Keratinocyte (primary cell): ENCODE results near the gene RAB4B. TPM values are rescaled to one million over a fixed set of nuclear protein-coding genes. Genes with fewer than 3 reads are reported as not detected.

ENCODE experiments used
- DNase-seq: peaks from one replicate; pipeline ENCODE4 v3.0.0-alpha.2; 2011; ENCODE audit warnings: low read depth, missing footprints, low spot score
- FAIRE-seq: peaks from 2 replicates; lab custom pipeline; 2011; peaks lifted over from hg19 to GRCh38; lab: Jason Lieb, UNC
- H2AFZ ChIP-seq: 2 replicates; pipeline ENCODE4 v1.6.0; 2012; ENCODE audit warnings: low read length, control low read depth, inconsistent platforms; ENCODE audit not compliant: control insufficient read depth
- H3K27ac ChIP-seq: 2 replicates; pipeline ENCODE4 v1.5.1; 2011; ENCODE audit warnings: low read length; ENCODE audit not compliant: control insufficient read depth, insufficient read depth
- H3K27me3 ChIP-seq: 3 replicates; pipeline ENCODE4 v1.6.0; 2011; ENCODE audit warnings: low read length; ENCODE audit not compliant: control insufficient read depth, insufficient read depth; ENCODE audit errors: extremely low read depth
- H3K36me3 ChIP-seq, 2 experiments: 2 replicates in 1 of 2; 3 replicates in 1 of 2; pipeline ENCODE4 v1.5.1; 2011; ENCODE audit warnings: low read length in 2 of 2, mild to moderate bottlenecking in 1 of 2; ENCODE audit not compliant: control insufficient read depth in 2 of 2, insufficient read depth in 2 of 2; ENCODE audit errors: extremely low read depth in 1 of 2
- H3K4me1 ChIP-seq: 3 replicates; pipeline ENCODE4 v1.5.1; 2011; ENCODE audit warnings: low read length; ENCODE audit not compliant: control insufficient read depth, insufficient read depth; ENCODE audit errors: extremely low read depth
- H3K4me2 ChIP-seq: 3 replicates; pipeline ENCODE4 v1.6.0; 2011; ENCODE audit warnings: low read depth, low read length; ENCODE audit not compliant: control insufficient read depth, insufficient read depth; ENCODE audit errors: extremely low read depth
- H3K4me3 ChIP-seq, 3 experiments: fragments of 200-600 bp in 1 of 3; sonication (generic) in 1 of 3; 2 replicates in 2 of 3; 3 replicates in 1 of 3; pipeline ENCODE4 v1.5.1; 2011 to 2016; ENCODE audit warnings: low read length in 3 of 3, mild to moderate bottlenecking in 3 of 3, control low read depth in 2 of 3, inconsistent platforms in 1 of 3, low read depth in 1 of 3, mixed read lengths in 1 of 3, mixed run types in 1 of 3, moderate library complexity in 1 of 3; ENCODE audit not compliant: control insufficient read depth in 2 of 3, insufficient read depth in 2 of 3; ENCODE audit errors: extremely low read depth in 1 of 3
- H3K79me2 ChIP-seq: 2 replicates; pipeline ENCODE4 v1.6.0; 2012; ENCODE audit warnings: low read length; ENCODE audit not compliant: control insufficient read depth, insufficient read depth
- H3K9ac ChIP-seq: 3 replicates; pipeline ENCODE4 v1.6.0; 2011; ENCODE audit warnings: low read length; ENCODE audit not compliant: control insufficient read depth, insufficient read depth; ENCODE audit errors: extremely low read depth
- H3K9me1 ChIP-seq: 3 replicates; pipeline ENCODE4 v1.6.0; 2011; ENCODE audit warnings: low read length; ENCODE audit not compliant: control insufficient read depth, insufficient read depth; ENCODE audit errors: extremely low read depth
- H3K9me3 ChIP-seq: 2 replicates; pipeline ENCODE4 v1.5.1; 2012; ENCODE audit warnings: low read depth, low read length; ENCODE audit not compliant: control insufficient read depth
- H4K20me1 ChIP-seq: 3 replicates; pipeline ENCODE4 v1.6.0; 2011; ENCODE audit warnings: low read length; ENCODE audit not compliant: control insufficient read depth, insufficient read depth; ENCODE audit errors: extremely low read depth
- EZH2 ChIP-seq: IDR thresholded peaks from one replicate; pipeline ENCODE4 v1.6.1; 2012; ENCODE audit warnings: inconsistent platforms, mild to moderate bottlenecking, low read length, moderate library complexity
- dilution Hi-C: fragments of 300-500 bp; cut with MboI; formaldehyde crosslinking; loops from one replicate; pipeline ENCODE4 v1.7.0; 2020; ENCODE audit warnings: low sequenced_read_pairs; ENCODE audit not compliant: extremely low pct_ligation_motif_present
- polyA plus RNA-seq, 5 experiments: library from polyadenylated mRNA; depleted of rRNA in 3 of 5; stranded (reverse) in 3 of 5; stranded (forward) in 1 of 5; unstranded in 1 of 5; fragments of >200 nt; gene quantifications; 1 replicate in 1 of 5; 2 replicates in 3 of 5; 3 replicates in 1 of 5; pipeline versions ENCODE4 v1.2.1 to v1.2.3, GENCODE V29; 2011 to 2012; ENCODE audit warnings: missing spikeins in 2 of 5, low read depth in 1 of 5, low replicate concordance in 1 of 5
- TF ChIP-seq, protein P1 (sequence below), 3 experiments: IDR thresholded peaks in 1 of 3; conservative IDR thresholded peaks in 1 of 3; optimal IDR thresholded peaks in 1 of 3; 2 replicates in 2 of 3; 3 replicates in 1 of 3; pipeline versions ENCODE3 to v1.5.1; 2011; ENCODE audit warnings: low read length in 3 of 3, mild to moderate bottlenecking in 3 of 3, moderate library complexity in 2 of 3, control low read depth in 1 of 3, inconsistent platforms in 1 of 3; ENCODE audit not compliant: insufficient read depth in 2 of 3; ENCODE audit errors: extremely low read depth in 1 of 3

Gene RAB4B
- polyA plus RNA-seq, 1 donor (not counting 4 experiments of a cell fraction or from before 2014, with no cell fraction given) = 15.0 TPM

DNA sequence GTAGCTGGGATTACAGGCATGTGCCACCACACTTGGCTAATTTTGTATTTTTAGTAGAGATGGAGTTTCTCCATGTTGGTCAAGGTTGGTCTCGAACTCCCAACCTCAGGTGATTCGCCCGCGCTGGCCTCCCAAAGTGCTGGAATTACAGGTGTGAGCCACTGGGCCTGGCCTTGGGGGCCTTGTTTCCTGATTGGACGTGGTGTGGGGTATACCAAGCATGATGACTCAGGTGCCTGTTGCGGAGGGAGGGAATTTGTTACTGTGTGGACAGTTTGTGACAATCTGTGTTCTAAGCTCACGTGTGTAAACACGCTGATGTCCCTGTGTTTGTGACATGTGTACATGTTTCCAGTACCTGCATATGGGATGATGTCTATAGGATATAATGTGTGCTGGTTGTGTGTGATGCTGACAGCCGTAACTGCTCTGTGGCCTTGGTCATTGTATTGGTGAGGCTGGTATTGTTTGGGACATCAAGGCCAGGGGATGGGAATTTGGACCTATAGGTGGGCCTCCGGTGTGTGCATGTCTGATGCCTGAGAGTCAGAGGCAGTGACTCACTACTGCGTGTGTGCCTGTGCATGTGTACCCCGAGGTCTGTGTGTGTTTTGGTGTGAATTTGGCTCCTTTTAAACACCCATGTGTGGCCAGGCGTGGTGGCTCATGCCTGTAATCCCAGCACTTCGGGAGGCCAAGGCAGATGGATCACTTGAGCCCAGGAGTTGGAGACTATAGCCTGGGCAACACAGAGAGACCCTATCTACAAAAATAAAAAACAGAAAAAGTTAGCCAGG lies 19.3 kb downstream of the RAB4B start:
- TF ChIP-seq EZH2 = no peak
- TF ChIP-seq, protein P1, sequence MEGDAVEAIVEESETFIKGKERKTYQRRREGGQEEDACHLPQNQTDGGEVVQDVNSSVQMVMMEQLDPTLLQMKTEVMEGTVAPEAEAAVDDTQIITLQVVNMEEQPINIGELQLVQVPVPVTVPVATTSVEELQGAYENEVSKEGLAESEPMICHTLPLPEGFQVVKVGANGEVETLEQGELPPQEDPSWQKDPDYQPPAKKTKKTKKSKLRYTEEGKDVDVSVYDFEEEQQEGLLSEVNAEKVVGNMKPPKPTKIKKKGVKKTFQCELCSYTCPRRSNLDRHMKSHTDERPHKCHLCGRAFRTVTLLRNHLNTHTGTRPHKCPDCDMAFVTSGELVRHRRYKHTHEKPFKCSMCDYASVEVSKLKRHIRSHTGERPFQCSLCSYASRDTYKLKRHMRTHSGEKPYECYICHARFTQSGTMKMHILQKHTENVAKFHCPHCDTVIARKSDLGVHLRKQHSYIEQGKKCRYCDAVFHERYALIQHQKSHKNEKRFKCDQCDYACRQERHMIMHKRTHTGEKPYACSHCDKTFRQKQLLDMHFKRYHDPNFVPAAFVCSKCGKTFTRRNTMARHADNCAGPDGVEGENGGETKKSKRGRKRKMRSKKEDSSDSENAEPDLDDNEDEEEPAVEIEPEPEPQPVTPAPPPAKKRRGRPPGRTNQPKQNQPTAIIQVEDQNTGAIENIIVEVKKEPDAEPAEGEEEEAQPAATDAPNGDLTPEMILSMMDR (optimal IDR thresholded peaks at IDR 0.05 in 1 of 3, IDR thresholded peaks at IDR 0.05 in 1 of 3, conservative IDR thresholded peaks at IDR 0.05 in 1 of 3; ENCODE audit: extremely low read depth in 1 of 3, insufficient read depth in 2 of 3, low read length in 3 of 3) = no peak
- dilution Hi-C loops = no loop called here
- H3K27me3 ChIP-seq = no peaks in the 10 kb centered on the region
- peaks cover 6% of the 10 kb centered on the region for H3K9me1 ChIP-seq
- peaks cover 29% of the 10 kb centered on the region for H3K79me2 ChIP-seq
- peaks cover 6% of the 10 kb centered on the region for H4K20me1 ChIP-seq
- FAIRE-seq = peak; percentile 23
- H3K4me2 ChIP-seq = no peak overlapping the region
- H3K4me1 ChIP-seq = peaks cover 27% of the 10 kb centered on the region
- no peak overlapping the region for H3K4me3 ChIP-seq
- DNase-seq = no peak
- H3K9me3 ChIP-seq = no peaks in the 10 kb centered on the region
- H3K27ac ChIP-seq = no peak overlapping the region
- peaks cover 14 to 22% of the 10 kb centered on the region in 2 experiments for H3K36me3 ChIP-seq
- no peak overlapping the region for H2AFZ ChIP-seq
- H3K9ac ChIP-seq = no peak overlapping the region

DNA sequence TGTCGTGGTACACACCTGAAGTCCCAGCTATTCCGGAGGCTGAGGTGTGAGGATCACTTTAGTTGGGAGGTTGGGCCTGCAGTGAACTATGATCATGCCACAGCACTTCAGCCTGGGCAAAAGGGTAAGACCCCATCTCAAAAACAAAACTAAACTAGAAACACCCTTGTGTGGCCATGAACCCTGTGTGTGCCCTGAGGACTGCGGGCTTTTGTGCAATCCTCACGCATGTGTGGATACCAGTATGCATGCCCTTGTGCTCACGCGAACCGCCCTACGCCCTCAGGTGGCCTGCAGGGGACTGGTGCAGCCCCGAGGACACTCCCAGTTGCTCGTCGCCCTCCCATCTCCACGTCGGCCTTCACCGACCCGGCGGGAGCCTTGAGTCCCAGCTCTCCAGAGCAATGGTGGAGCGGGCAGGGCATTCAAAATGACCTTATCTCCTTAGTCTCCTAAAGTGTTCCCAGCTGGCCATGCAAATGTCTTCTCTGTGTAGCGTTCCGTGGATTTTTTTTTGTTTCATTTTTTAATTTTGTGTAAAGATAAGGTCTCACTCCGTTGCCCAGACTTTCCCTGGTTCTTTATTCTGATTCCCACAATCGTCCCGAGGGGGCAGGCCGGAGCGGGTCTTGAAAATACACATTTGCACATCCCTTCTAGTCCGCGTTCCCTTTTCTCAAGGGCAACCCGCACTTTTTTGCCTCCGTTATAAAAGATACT lies 20.1 kb downstream of the RAB4B start:
- H3K9me3 ChIP-seq = no peaks in the 10 kb centered on the region
- H3K36me3 ChIP-seq = peaks cover 18 to 29% of the 10 kb centered on the region in 2 experiments
- no peak for FAIRE-seq
- H3K4me1 ChIP-seq = peaks cover 35% of the 10 kb centered on the region
- H4K20me1 ChIP-seq = peaks cover 13% of the 10 kb centered on the region
- dilution Hi-C loops = no loop called here
- peak overlapping the region; percentile 75 for H2AFZ ChIP-seq
- TF ChIP-seq, protein P1 (optimal IDR thresholded peaks at IDR 0.05 in 1 of 3, IDR thresholded peaks at IDR 0.05 in 1 of 3, conservative IDR thresholded peaks at IDR 0.05 in 1 of 3; ENCODE audit: extremely low read depth in 1 of 3, insufficient read depth in 2 of 3, low read length in 3 of 3) = peak; percentile 17 to 58 (median 19)
- TF ChIP-seq EZH2 = no peak
- no peaks in the 10 kb centered on the region for H3K27me3 ChIP-seq
- no peak for DNase-seq
- H3K9me1 ChIP-seq = peaks cover 10% of the 10 kb centered on the region
- peak overlapping the region; percentile 34 to 64 (median 42) for H3K4me3 ChIP-seq
- peaks cover 37% of the 10 kb centered on the region for H3K79me2 ChIP-seq
- H3K4me2 ChIP-seq = peak overlapping the region; percentile 69
- peak overlapping the region; percentile 68 for H3K27ac ChIP-seq
- peak overlapping the region; percentile 64 for H3K9ac ChIP-seq
